Retinal pigment epithelial cell (primary cell): ENCODE results near the gene CSNK1E.

ENCODE experiments used
- DNase-seq: peaks from one replicate; pipeline ENCODE4 v3.0.0-alpha.2; 2010; ENCODE audit warnings: low read depth
- H3K4me3 ChIP-seq: 2 replicates; pipeline ENCODE4 v1.5.1; 2011; ENCODE audit warnings: mild to moderate bottlenecking, low read length, control low read depth, moderate library complexity
- TF ChIP-seq, protein P1 (sequence below): conservative IDR thresholded peaks from 2 replicates; pipeline ENCODE4 v1.5.1; 2011; ENCODE audit warnings: low read depth, low read length, control low read depth, inconsistent platforms

CSNK1E gene

DNA sequence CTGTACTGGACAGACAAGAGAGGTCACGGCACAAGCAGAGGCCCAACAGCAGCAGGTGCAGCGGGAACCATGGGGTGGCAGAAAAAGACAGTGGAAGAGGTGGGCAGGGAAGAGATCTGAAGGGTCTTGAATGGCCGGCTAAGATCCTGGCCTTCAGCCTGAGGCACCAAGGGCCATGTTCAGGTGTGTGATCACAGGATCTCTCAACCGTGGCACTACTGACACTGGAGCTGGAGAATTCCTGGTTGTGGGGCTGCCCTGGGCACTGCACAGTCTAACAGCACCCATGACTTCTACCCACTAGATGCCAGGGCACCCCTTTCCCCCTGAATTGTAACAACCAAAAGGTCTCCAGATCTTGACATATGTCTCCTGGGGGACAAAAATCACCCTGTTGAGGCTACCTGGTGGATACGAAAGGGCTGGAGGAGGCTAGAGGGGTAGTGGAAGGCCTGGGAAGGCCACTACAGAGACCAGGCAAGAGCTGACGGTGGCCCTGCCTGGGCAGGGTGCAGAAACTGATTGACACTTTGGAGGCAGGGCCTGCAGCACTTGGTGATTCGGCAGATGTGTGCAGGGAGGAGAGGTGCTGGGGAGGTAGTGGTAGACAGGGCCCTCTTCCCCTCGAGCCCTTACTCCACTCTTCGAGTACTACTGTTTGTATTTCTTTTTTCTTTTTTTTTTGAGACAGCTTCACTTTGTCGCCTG lies 8.3 kb downstream of the CSNK1E start:
- H3K4me3 ChIP-seq = no peak overlapping the region
- TF ChIP-seq, protein P1, sequence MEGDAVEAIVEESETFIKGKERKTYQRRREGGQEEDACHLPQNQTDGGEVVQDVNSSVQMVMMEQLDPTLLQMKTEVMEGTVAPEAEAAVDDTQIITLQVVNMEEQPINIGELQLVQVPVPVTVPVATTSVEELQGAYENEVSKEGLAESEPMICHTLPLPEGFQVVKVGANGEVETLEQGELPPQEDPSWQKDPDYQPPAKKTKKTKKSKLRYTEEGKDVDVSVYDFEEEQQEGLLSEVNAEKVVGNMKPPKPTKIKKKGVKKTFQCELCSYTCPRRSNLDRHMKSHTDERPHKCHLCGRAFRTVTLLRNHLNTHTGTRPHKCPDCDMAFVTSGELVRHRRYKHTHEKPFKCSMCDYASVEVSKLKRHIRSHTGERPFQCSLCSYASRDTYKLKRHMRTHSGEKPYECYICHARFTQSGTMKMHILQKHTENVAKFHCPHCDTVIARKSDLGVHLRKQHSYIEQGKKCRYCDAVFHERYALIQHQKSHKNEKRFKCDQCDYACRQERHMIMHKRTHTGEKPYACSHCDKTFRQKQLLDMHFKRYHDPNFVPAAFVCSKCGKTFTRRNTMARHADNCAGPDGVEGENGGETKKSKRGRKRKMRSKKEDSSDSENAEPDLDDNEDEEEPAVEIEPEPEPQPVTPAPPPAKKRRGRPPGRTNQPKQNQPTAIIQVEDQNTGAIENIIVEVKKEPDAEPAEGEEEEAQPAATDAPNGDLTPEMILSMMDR = no peak
- DNase-seq = no peak

DNA sequence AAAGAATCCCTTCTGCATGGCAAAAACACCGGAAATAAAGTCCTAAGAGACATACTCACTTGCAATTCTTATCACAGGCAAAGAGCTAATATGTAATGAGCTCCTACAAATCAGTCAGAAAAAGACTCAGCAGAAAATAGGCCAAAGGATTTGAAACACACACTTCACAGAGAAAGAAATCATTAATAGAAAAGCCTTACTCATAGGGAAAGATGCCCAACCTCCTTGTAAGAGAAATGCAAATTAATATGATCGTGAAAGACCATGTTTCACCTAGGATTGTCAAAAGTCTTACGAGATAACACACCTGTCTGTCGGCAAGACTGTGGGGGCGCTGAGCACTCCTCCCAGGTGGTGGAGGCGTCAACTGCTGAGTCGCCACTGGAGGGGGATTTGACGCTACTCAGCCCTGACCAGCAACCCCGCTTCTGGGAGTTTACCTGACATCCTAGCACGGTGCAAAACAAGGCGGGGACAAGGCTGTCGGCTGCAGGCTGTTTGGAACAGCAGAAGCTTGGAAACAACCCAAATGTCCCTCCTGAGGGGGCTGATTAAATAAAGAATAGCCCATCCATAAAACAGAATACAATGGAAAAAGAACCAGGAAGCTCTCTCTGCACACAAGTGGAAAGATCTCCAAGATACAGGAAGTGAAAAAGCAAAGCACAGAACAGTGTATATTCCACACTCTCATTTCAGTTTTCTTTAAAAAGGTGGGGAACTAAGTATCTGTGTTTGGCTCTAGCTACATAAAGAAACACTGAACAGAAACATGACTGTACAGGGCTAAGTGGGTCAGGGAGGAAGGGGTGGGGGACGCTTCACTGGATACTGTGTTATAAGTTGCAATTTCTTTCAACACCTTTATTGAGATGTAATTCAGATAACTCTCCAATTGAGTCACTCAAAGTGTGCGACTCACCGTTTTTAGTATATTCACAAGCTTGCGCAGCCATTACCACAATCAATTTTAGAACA lies 11.5 kb downstream of the CSNK1E start:
- H3K4me3 ChIP-seq = no peak overlapping the region
- no peak for DNase-seq
- TF ChIP-seq, protein P1 = peak; percentile 17

DNA sequence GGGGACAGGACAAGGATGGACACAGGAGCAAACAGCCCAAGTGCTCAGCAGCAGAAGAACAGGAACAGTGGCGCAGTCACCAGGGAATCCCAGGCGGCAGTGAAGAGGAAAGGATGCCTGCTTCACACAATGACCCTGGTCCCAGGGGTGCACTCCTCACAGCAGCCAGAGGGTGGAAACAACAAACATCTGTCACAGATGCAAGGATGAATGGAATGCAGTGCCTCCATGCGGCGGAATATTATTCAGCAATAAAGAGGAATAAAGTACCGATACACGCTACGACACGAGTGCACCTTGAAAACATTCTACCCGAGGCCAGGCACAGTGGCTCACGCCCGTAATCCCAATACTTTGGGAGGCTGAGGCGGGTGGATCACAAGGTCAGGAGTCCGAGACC lies 12.7 kb downstream of the CSNK1E start:
- TF ChIP-seq, protein P1 = peak; percentile 20
- no peak for DNase-seq
- H3K4me3 ChIP-seq = no peak overlapping the region

DNA sequence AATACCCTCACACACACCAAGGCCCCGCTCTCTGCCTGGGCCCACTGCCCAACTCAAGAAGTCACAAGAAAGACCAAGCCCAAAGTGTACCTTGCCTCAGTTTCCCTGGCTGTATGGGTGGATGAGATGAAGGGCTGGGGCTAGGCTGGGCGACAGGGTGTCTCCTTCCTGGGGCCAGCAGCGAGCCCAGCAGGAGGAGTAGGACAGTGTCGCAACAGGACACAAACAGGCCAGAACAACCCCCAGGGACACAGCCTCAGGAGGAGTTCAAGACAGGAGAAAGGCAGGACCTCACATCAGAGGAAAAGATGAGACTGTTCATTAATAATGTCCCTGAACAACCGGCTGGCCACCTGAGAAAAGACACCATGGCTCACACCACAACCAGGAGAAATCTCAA lies 13.3 kb downstream of the CSNK1E start:
- H3K4me3 ChIP-seq = no peak overlapping the region
- DNase-seq = no peak
- TF ChIP-seq, protein P1 = no peak

DNA sequence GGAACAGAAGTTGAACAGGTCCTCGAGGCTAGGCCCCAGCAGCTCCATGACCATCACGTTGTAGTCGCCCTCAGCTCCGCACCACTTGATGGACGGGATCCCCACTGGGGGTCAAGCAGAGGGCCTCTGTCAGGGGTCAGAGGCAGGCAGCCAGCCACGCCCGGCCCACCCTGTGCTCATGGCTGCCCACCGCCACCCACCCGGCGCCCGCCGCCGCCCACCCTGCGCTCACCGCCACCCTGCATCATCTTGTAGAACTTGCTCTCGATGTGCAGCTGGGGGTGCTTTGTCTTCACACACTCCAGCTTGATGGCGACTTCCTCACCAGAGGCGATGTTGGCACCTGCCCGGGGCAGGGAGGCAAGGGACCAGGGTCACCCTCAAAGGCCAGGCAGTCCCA lies 14.3 kb downstream of the CSNK1E start:
- TF ChIP-seq, protein P1 = no peak
- no peak for DNase-seq

DNA sequence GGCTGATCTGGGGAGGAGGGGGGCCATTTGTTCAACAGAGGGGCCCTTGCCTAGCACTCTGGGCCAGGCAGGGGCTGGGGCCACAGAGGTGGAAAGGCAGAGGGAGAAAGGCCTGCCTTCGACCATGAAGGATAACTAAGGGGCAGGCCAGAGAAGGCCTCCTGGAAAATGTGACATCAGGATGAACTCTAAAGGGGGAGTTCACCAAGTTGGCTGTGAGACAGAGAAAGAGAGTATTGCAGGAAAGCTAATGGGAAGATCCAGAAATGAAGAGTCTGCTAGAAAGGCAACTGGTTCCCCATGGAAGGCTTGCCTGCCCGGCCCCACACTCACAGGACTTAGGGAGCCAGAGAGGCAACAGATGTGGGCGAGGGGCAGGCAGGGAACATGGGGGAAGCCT lies 16.3 kb downstream of the CSNK1E start:
- no peak for DNase-seq
- TF ChIP-seq, protein P1 = no peak
- no peak overlapping the region for H3K4me3 ChIP-seq

More for the DNA sequence above, 14.3 kb downstream of the CSNK1E start:
- H3K4me3 ChIP-seq = no peak overlapping the region
